Liver (tissue), 9 donors: ENCODE data around the gene RNF8. TPM values are rescaled to one million over a fixed set of nuclear protein-coding genes. Genes with fewer than 3 reads are reported as not detected.
"Not testable (repeated sequence)": the region's sequence is repeated elsewhere in the genome, so short reads cannot be mapped to it uniquely, and the experiment has no call there.

Source experiments
- DNase-seq: peaks from one replicate; pipeline ENCODE4 v3.0.0-alpha.2; 2017; ENCODE audit warnings: low spot score
- H3K27ac ChIP-seq, 2 donors: one replicate each; pipeline ENCODE4 v1.7.0; 2013; ENCODE audit warnings: inconsistent platforms in 2 of 2, low read length in 2 of 2, control low read depth in 1 of 2, low read depth in 1 of 2, mild to moderate bottlenecking in 1 of 2
- H3K27me3 ChIP-seq, 4 donors: one replicate each; pipeline versions ENCODE4 v1.6.1 to v1.7.0; 2013; ENCODE audit warnings: low read length in 3 of 4, inconsistent platforms in 1 of 4, mild to moderate bottlenecking in 1 of 4, moderate library complexity in 1 of 4; ENCODE audit not compliant: control insufficient read depth in 4 of 4, insufficient read depth in 4 of 4
- H3K36me3 ChIP-seq, 4 donors: one replicate each; pipeline versions ENCODE4 v1.6.1 to v1.7.0; 2013; ENCODE audit warnings: low read length in 3 of 4, mild to moderate bottlenecking in 3 of 4, low read depth in 1 of 4, moderate library complexity in 1 of 4; ENCODE audit not compliant: control insufficient read depth in 4 of 4, insufficient read depth in 3 of 4
- H3K4me1 ChIP-seq, 4 donors: one replicate each; pipeline versions ENCODE4 v1.6.1 to v1.7.0; 2013; ENCODE audit warnings: low read length in 3 of 4, mild to moderate bottlenecking in 3 of 4, moderate library complexity in 1 of 4; ENCODE audit not compliant: control insufficient read depth in 4 of 4, insufficient read depth in 4 of 4
- H3K4me3 ChIP-seq, 3 donors: one replicate each; pipeline versions ENCODE4 v1.6.1 to v1.7.0; 2013; ENCODE audit warnings: low read length in 3 of 3, control low read depth in 1 of 3, low read depth in 1 of 3, mild to moderate bottlenecking in 1 of 3
- H3K9ac ChIP-seq, 2 donors: one replicate each; pipeline ENCODE4 v1.7.0; 2013; ENCODE audit warnings: low read length in 2 of 2, mild to moderate bottlenecking in 2 of 2, moderate library complexity in 2 of 2, control low read depth in 1 of 2, low read depth in 1 of 2
- H3K9me3 ChIP-seq, 4 donors: one replicate each; pipeline versions ENCODE4 v1.6.1 to v1.7.0; 2013; ENCODE audit warnings: low read length in 3 of 4; ENCODE audit not compliant: control insufficient read depth in 4 of 4
- EGR1 ChIP-seq, 2 donors: IDR thresholded peaks; 2 replicates each; pipeline ENCODE4 v1.6.1; 2016 to 2018; ENCODE audit warnings: antibody characterized with exemption in 2 of 2, low read depth in 2 of 2
- FOXA2 ChIP-seq: IDR thresholded peaks from 2 replicates; pipeline ENCODE4 v1.6.1; 2016; ENCODE audit warnings: antibody characterized with exemption
- GABPA ChIP-seq, 2 donors: IDR thresholded peaks in 1 of 2; conservative IDR thresholded peaks in 1 of 2; 2 replicates each; pipeline ENCODE4 v1.6.1; 2016; ENCODE audit warnings: antibody characterized with exemption in 2 of 2, mild to moderate bottlenecking in 1 of 2, moderate library complexity in 1 of 2
- HNF4A ChIP-seq, 2 donors: conservative IDR thresholded peaks; 2 replicates each; pipeline ENCODE4 v1.6.1; 2016; ENCODE audit warnings: antibody characterized with exemption in 2 of 2, mild to moderate bottlenecking in 2 of 2
- JUND ChIP-seq, 2 donors: IDR thresholded peaks; 2 replicates each; pipeline ENCODE4 v1.6.1; 2016; ENCODE audit warnings: antibody characterized with exemption in 2 of 2
- RXRA ChIP-seq, 2 donors: IDR thresholded peaks; 2 replicates each; pipeline ENCODE4 v1.6.1; 2017 to 2018; ENCODE audit warnings: antibody characterized with exemption in 2 of 2, mild to moderate bottlenecking in 1 of 2
- SP1 ChIP-seq: IDR thresholded peaks from 2 replicates; pipeline ENCODE4 v1.6.1; 2018; ENCODE audit warnings: antibody characterized with exemption, mild to moderate bottlenecking
- TAF1 ChIP-seq: conservative IDR thresholded peaks from 2 replicates; pipeline ENCODE4 v1.6.1; 2016; ENCODE audit warnings: antibody characterized with exemption, mild to moderate bottlenecking
- YY1 ChIP-seq: IDR thresholded peaks from 2 replicates; pipeline ENCODE4 v1.6.1; 2016; ENCODE audit warnings: antibody characterized with exemption, mild to moderate bottlenecking
- ZBTB33 ChIP-seq: IDR thresholded peaks from 2 replicates; pipeline ENCODE4 v1.6.1; 2016; ENCODE audit warnings: antibody characterized with exemption
- WGBS: extraction: QIAGEN DNeasy Blood & Tissue Kit; methylation state at CpG from one replicate; pipeline ENCODE4 v1.1.7; 2013; 5-methylcytosine and 5-hydroxymethylcytosine counted together
- polyA plus RNA-seq, 2 donors: library from polyadenylated mRNA; stranded (reverse) in 1 of 2; unstranded in 1 of 2; fragments of 200-250 nt in 1 of 2; fragments of >200 nt in 1 of 2; fragmentation: Nextera tagmentation in 1 of 2; extraction: Ambion mirVana in 1 of 2; gene quantifications; one replicate each; pipeline versions ENCODE4 v1.2.1 to v1.2.3, GENCODE V29; 2013 to 2015
- total RNA-seq, 2 donors: library from RNA; depleted of rRNA; stranded (reverse); fragments of >200 nt; gene quantifications; one replicate each; pipeline ENCODE4 v1.2.3, GENCODE V29; 2014
- TF ChIP-seq, protein P1 (sequence below): IDR thresholded peaks from 2 replicates; pipeline ENCODE4 v1.6.1; 2016; ENCODE audit warnings: antibody characterized with exemption
- TF ChIP-seq, protein P2 (sequence below): IDR thresholded peaks from 2 replicates; pipeline ENCODE4 v1.6.1; 2016; ENCODE audit warnings: antibody characterized with exemption, mild to moderate bottlenecking
- TF ChIP-seq, protein P3 (sequence below): fragments of 150-350 bp; IDR thresholded peaks from 2 replicates; pipeline ENCODE4 v1.5.1; 2017; ENCODE audit warnings: improper control_type of control experiment, low read depth, low read length; ENCODE audit not compliant: missing input control
- donor health status: healthy.
- donor health status: healthy.
- donor health status: healthy.
- donor health status: healthy.
- donor health status: healthy.

RNF8 gene
- total and polyA plus RNA-seq, 4 donors, result 6.1 to 9.9 (median 7.5) TPM

GRCh38 chr6:37343248-37343647, 10.5 kb upstream of the RNF8 start:
- peaks cover 0 to 6% (median 4%) of the 10 kb centered on the region in 4 donors for H3K4me1 ChIP-seq
- TF ChIP-seq JUND (IDR thresholded peaks at IDR 0.05), result no peak
- TF ChIP-seq ZBTB33, result no peak
- TF ChIP-seq SP1, result no peak
- TF ChIP-seq FOXA2, result no peak
- TF ChIP-seq EGR1 (IDR thresholded peaks at IDR 0.05; ENCODE audit: low read depth in 2 of 2), result no peak
- no peak for TF ChIP-seq HNF4A (conservative IDR thresholded peaks at IDR 0.05)
- TF ChIP-seq RXRA (IDR thresholded peaks at IDR 0.05), result no peak
- peaks cover 0 to 2% (median 0%) of the 10 kb centered on the region in 4 donors for H3K27me3 ChIP-seq
- H3K9me3 ChIP-seq, result no peaks in the 10 kb centered on the region
- DNase-seq, result no peak
- no peak overlapping the region for H3K4me3 ChIP-seq
- no peak overlapping the region for H3K27ac ChIP-seq
- WGBS, result 92% methylated on average over 3 of the region's 3 CpGs
- H3K9ac ChIP-seq, result no peak overlapping the region
- no peaks in the 10 kb centered on the region for H3K36me3 ChIP-seq

- H3K36me3 ChIP-seq, result no peaks in the 10 kb centered on the region
- H3K4me3 ChIP-seq, result no peak overlapping the region
- WGBS, result 93% methylated on average over 3 of the region's 3 CpGs
Measured at GRCh38 chr6:37344308-37344707, 9.5 kb upstream of the RNF8 start.

DNA sequence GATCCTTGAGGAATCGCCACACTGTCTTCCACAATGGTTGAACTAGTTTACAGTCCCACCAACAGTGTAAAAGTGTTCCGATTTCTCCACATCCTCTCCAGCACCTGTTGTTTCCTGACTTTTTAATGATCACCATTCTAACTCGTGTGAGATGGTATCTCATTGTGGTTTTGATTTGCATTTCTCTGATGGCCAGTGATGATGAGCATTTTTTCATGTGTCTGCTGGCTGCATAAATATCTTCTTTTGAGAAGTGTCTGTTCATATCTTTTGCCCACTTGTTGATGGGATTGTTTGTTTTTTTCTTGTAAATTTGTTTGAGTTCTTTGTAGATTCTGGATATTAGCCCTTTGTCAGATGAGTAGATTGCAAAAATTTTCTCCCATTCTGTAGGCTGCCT, 8.0 kb upstream of the RNF8 start:
- H3K27ac ChIP-seq, H3K4me1 ChIP-seq, DNase-seq, H3K36me3 ChIP-seq, H3K9ac ChIP-seq, H3K4me3 ChIP-seq, H3K27me3 ChIP-seq, H3K9me3 ChIP-seq: not testable (repeated sequence)
- WGBS, result 86% methylated on average over 3 of the region's 3 CpGs

More at GRCh38 chr6:37344308-37344707, 9.5 kb upstream of the RNF8 start:
- peaks cover 0 to 6% (median 4%) of the 10 kb centered on the region in 4 donors for H3K4me1 ChIP-seq
- DNase-seq, result no peak
- no peaks in the 10 kb centered on the region for H3K9me3 ChIP-seq
- H3K27ac ChIP-seq, result no peak overlapping the region
- H3K27me3 ChIP-seq, result peaks cover 0 to 2% (median 0%) of the 10 kb centered on the region in 4 donors
- no peak overlapping the region for H3K9ac ChIP-seq
- TF ChIP-seq ZBTB33 (no peak), SP1 (no peak), YY1 (no peak), TAF1 (no peak), GABPA (IDR thresholded peaks at IDR 0.05 in 1 of 2, conservative IDR thresholded peaks at IDR 0.05 in 1 of 2) (no peak)
- TF ChIP-seq, protein P1, sequence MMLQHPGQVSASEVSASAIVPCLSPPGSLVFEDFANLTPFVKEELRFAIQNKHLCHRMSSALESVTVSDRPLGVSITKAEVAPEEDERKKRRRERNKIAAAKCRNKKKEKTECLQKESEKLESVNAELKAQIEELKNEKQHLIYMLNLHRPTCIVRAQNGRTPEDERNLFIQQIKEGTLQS, result no peak
- TF ChIP-seq, protein P2, sequence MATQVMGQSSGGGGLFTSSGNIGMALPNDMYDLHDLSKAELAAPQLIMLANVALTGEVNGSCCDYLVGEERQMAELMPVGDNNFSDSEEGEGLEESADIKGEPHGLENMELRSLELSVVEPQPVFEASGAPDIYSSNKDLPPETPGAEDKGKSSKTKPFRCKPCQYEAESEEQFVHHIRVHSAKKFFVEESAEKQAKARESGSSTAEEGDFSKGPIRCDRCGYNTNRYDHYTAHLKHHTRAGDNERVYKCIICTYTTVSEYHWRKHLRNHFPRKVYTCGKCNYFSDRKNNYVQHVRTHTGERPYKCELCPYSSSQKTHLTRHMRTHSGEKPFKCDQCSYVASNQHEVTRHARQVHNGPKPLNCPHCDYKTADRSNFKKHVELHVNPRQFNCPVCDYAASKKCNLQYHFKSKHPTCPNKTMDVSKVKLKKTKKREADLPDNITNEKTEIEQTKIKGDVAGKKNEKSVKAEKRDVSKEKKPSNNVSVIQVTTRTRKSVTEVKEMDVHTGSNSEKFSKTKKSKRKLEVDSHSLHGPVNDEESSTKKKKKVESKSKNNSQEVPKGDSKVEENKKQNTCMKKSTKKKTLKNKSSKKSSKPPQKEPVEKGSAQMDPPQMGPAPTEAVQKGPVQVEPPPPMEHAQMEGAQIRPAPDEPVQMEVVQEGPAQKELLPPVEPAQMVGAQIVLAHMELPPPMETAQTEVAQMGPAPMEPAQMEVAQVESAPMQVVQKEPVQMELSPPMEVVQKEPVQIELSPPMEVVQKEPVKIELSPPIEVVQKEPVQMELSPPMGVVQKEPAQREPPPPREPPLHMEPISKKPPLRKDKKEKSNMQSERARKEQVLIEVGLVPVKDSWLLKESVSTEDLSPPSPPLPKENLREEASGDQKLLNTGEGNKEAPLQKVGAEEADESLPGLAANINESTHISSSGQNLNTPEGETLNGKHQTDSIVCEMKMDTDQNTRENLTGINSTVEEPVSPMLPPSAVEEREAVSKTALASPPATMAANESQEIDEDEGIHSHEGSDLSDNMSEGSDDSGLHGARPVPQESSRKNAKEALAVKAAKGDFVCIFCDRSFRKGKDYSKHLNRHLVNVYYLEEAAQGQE, result no peak
- TF ChIP-seq, protein P3, sequence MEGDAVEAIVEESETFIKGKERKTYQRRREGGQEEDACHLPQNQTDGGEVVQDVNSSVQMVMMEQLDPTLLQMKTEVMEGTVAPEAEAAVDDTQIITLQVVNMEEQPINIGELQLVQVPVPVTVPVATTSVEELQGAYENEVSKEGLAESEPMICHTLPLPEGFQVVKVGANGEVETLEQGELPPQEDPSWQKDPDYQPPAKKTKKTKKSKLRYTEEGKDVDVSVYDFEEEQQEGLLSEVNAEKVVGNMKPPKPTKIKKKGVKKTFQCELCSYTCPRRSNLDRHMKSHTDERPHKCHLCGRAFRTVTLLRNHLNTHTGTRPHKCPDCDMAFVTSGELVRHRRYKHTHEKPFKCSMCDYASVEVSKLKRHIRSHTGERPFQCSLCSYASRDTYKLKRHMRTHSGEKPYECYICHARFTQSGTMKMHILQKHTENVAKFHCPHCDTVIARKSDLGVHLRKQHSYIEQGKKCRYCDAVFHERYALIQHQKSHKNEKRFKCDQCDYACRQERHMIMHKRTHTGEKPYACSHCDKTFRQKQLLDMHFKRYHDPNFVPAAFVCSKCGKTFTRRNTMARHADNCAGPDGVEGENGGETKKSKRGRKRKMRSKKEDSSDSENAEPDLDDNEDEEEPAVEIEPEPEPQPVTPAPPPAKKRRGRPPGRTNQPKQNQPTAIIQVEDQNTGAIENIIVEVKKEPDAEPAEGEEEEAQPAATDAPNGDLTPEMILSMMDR, result no peak
